Measurements from ENCODE around the gene GNAO1. TPM values are rescaled to one million over a fixed set of nuclear protein-coding genes. Genes with fewer than 3 reads are reported as not detected.

GNAO1 gene
- total RNA-seq, 1 donor from 2014 or later: not detected

- DNase-seq (ENCODE audit: extremely low read depth, low read depth, low spot score): no peak
These were observed 137.2 kb downstream of the GNAO1 start for GRCh38 chr16:56328276-56329022.

- no peak for DNase-seq (ENCODE audit: extremely low read depth, low read depth, low spot score)
These were observed 138.6 kb downstream of the GNAO1 start for GRCh38 chr16:56329887-56330286.

DNA sequence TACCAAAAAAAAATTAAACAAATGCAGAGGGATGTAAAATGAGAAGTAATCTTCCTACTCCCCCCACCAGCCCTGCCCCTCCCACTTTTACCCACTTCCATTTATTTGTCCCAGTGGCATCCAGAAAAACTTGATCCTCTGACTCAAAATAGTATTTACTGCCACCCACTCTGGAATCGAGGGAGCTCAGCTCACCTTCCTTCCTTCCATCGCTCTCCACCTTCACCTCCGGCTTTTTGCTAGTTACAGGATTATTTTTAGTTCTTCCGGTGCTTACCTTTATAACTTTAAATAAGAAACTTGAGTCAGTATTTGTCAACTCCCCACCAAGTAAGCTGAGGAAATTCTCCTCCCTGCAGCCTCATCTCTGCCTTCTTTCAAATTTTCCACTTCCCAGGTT is 139.2 kb downstream of the GNAO1 start:
- no peak for DNase-seq (ENCODE audit: extremely low read depth, low read depth, low spot score)

GRCh38 chr16:56331399-56331798 is 140.1 kb downstream of the GNAO1 start:
- no peak for DNase-seq (ENCODE audit: extremely low read depth, low read depth, low spot score)

DNA sequence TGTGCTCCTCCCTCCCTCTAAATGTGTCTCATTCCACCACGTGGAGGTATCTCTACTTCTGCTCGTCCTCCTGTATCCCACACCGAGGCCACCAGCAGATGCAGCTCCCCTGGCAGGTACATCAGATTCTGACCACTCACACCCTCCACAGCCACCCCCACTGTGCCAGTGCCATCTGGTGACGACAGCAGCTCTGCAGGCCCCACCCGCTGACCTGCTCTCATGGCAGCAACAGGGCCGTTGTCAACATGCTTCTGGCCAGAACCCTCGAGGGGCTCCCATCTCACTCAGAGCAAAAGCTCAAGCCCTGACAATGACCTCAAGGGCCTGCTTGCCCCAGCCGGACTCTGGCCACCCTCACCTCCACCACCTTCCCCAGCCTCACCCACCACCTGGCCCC is 140.6 kb downstream of the GNAO1 start:
- no peak for DNase-seq (ENCODE audit: extremely low read depth, low read depth, low spot score)

- no peak for DNase-seq (ENCODE audit: extremely low read depth, low read depth, low spot score)
These were observed 141.3 kb downstream of the GNAO1 start for GRCh38 chr16:56332464-56333079.

- DNase-seq (ENCODE audit: extremely low read depth, low read depth, low spot score): no peak
These were observed 143.5 kb downstream of the GNAO1 start for GRCh38 chr16:56334761-56335160.

DNA sequence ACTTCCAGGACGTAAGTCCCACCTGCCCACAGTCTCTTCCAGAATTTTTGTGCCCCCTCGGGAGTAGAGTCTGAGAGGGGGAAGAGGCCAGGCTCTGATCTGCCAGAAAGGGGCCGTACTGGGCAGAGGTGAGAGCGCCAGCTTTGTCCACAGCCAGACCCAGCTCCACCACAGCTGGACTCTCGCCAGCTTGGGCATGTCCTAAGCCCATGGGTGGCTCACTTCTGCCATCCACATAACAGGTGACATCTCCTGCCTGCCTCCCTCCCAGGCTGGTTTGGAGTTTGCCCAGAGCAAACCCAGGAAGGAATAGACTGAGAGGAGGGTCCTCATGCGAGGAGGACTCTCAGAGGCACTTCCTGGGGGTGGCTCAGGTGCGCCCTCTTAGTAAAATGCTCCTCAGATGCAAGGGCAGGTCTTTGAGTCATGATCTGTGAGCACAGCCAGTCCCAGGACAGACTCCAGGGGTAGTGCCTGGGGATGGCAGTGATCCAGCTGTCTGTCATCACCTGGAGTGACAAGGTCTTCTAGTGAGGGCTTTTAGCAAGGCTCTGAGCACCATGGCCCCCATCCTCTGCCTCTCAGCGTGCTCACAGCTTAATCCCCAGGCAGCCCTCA is 144.9 kb downstream of the GNAO1 start:
- no peak for DNase-seq (ENCODE audit: extremely low read depth, low read depth, low spot score)

- DNase-seq (ENCODE audit: extremely low read depth, low read depth, low spot score): no peak
These were observed 145.4 kb downstream of the GNAO1 start for GRCh38 chr16:56336711-56337110.

GRCh38 chr16:56337131-56337857 is 146.0 kb downstream of the GNAO1 start:
- DNase-seq (ENCODE audit: extremely low read depth, low read depth, low spot score): no peak

DNA sequence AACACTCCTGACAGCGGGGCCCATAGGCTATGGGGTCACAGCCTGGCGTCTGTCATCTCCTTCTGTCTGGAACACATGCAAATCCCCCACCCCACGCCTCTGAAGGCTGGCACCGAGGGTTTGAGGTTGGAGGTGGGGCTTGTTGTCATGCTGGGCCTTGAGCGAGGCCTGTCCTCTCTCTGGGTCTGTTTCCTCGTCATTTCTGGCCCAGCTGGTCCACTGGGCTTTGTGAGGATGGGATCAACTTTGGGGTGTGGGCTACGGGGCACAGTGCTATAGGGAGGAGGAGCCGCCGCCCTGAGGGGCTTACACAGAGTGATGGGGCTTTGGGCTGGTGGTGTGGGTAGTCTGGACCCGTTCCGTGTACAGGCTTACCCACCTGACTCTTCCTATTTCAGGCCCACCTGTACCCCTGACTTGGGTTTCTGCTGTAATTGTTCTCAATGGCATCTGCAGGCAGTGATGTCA is 146.6 kb downstream of the GNAO1 start:
- no peak for DNase-seq (ENCODE audit: extremely low read depth, low read depth, low spot score)

DNA sequence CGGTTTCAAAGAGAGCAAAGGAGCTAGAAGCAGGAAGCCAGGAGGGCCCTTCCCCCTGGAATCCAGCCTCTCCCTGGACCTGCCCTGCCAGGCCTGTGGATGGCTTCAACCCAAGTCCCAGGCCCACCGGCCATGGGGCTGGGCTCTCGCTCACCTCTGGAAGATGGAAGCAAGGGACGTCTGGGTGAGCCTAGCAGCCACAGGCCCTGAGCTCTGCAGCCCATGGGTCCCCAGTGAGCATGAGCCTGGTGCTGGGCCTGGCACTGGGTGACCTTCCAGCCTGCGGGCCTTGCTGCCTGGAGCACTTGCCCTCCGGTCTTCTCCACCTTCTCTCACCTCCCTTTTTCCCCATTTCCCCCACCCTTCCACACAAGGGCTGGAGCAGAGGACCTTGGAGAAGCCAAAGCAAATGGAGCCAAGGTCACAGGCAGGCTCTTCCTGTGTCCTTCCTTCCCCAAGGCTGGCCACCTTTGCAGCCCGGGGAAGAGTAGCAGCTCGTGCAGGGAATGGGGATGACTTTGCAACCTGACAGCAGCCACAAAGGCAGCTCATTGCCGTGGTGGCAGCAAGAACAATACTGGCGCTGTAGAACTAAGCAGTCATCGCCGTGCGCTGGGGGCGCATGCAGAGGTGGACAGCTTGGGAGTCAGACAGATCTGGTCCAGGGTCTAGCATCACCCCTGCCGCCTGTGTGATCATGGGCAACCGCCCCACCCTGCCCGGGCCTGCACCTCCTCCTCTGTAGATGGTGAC is 147.5 kb downstream of the GNAO1 start:
- DNase-seq (ENCODE audit: extremely low read depth, low read depth, low spot score): no peak

DNA sequence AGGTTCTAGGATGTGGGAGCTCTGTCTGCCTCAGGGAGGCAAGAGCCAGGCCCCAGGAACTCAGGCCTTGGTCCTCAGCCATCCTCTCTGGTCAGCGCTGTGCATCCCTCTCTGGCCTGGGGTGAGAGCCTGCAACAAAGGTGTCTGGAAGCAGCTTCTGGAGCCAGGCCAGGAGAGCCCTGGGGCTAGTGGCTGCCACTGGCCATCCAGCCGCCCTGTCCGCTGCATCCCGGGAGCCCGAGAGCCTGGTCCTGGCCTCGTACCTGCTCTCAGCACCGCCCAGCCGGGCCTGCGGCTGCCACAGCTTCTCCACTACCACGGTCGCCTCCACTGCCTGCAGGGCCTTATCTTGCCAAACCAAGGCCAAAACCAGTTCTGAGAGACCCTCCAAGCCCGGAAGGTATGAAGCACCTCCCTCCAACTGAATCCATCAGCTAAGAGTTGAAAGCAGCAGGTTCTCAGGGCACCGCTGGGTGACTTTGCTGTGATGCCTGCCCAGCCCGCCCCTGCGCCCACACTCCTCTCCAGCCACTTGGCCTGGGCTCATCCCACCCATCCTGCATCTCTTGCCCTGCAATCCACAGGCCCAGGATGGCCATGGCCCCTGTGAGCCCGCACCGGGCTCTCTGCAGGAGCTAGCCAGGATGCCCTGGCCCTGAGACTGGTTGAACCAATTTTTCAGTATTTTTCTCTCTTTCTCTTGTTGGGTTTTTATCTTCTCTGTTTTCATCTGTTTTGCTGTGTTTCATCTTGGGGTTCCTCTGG is 148.3 kb downstream of the GNAO1 start:
- DNase-seq (ENCODE audit: extremely low read depth, low read depth, low spot score): no peak

DNA sequence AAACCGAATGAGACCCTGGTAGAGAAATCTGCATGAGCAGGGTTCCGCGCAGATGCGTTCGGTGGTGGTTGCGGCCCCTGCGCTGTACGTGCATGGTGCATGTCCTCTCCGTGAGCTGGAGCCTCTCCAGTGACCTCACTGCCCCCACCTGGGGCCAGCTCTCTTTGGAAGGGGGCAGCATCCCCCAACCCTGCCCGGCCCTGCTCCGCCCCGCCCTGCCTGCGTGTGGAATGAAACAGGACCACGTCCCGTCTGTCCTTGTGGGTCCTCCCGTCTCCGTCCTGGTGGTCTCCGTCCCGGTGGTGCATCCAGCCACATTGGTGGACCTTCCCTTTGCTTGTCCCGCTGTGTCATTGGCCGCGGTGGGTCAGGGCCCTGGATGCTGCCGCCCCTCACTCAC is 149.1 kb downstream of the GNAO1 start:
- no peak for DNase-seq (ENCODE audit: extremely low read depth, low read depth, low spot score)

DNA sequence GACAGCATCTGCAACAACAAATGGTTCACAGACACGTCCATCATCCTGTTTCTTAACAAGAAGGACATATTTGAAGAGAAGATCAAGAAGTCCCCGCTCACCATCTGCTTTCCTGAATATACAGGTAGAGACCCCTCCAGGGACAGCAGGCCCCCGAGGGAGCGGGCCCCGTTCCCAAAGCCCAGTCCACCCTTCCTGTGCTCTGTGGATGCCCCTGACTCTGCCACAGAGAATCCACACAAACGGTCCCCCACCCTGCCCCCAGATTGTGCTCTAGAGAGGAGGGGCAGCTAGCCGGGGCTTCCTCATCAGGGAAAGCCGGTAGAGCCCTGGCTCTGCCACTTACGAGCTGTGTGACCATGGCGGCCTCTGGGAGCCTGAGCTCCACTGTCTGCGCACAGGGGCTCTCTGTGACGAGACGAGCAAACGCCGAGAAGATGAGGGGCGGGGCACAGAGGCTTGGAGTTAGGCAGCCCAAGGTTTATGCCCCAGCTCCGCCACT is 149.6 kb downstream of the GNAO1 start:
- no peak for DNase-seq (ENCODE audit: extremely low read depth, low read depth, low spot score)

GRCh38 chr16:56341656-56342399 is 150.5 kb downstream of the GNAO1 start:
- DNase-seq (ENCODE audit: extremely low read depth, low read depth, low spot score): no peak

DNA sequence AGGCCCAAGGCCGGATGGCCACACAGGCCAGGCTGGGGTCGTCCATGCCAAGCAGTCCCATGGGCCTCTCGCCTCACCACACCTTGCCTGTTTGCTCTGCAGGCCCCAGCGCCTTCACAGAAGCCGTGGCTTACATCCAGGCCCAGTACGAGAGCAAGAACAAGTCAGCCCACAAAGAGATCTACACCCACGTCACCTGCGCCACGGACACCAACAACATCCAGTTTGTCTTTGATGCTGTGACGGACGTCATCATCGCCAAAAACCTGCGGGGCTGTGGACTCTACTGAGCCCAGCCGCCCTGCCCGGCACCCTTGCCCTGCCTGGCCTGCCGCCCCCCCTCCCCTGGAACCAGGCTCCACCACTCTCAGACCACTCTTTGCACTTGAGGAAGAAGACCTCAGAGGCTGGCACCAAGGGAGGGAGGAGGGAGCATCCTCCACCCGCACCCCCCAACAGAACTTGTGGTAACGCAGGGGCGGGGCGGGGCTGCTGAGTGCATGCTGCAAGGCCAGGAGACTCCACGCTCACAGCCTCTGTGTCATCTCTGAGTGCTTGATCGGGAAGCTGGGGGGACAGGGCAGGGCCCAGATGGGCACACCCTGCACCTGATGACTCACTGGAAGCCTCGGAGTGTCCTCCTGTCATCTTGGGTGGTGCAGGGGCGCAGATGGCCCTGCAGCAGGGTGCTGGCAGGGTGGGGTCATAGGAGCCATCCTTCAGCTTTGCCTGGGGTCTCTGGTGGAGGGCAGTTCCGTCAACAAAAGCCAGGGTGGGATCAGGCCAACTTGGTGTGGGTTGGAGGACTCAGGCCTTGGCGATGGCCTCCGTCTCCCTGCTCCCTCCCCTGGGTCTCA is 152.6 kb downstream of the GNAO1 start:
- DNase-seq (ENCODE audit: extremely low read depth, low read depth, low spot score): no peak

Measured in glomerular endothelial cell (primary cell).